HG02973 (cell line): ENCODE results near the gene ARX.

Experiments used
- ATAC-seq: cut with Tn5 transposase; IDR thresholded peaks from one replicate; pipeline ENCODE4 v1.9.1; 2021; ENCODE audit warnings: moderate library complexity; ENCODE audit not compliant: unreplicated experiment

ARX gene

DNA sequence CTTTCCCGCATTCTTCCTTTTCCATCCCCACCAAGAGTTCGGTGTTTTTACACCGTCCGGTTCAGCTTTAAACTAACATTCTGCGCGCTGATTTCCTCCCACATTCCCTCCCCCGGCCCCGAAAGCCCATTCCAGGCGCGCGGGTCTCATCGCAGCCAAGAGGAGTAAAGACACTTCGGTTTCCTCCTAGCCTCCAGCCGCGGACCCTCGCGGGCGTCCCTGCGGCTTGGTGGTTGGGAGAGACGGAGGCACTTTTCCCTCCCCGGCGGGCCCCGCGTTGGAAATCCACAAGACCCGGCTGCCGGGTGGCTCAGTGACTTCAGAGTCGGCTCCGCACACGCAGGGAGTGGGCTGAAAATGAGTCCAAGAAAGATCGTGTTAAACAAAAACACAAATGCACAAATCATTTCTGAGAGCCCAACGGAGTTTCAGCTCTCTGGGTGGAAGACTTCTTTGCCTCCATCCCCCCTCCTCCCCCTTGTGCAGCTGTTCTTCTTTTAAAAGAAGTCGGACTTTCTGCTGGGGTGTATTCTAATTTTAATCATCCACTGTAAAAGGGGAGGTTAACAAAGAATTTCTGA is 2.0 kb upstream of the ARX start:
- ATAC-seq, result no peak

GRCh38 chrX:25016938-25017598 is 1.3 kb upstream of the ARX start:
- no peak for ATAC-seq

- ATAC-seq, result no peak
These were observed 551 bp upstream of the ARX start for GRCh38 chrX:25016361-25016671.

DNA sequence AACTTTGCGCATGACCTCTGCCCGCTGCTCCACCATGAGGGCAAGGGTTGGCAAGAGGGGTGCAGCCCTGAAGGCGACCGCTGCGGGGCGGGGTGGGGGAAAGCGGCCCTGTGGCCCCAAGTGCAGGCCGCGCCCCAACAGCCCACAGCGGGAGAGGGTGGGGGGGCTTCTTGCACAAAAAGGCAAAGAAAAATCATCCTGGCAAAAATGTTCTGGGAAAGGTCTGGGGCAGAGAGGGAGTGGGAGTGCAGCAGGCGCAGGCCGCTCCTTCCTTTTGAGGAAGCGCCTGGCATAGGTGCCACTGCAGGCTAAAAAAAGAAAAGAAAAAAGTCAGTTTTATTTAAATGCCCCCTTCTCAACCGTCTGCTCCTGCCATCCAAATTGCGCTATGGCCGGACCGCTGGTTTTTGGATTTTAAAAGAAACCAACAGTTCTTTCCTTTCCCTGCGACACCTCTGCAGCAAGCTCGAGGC is 1.4 kb downstream of the ARX start:
- no peak for ATAC-seq

DNA sequence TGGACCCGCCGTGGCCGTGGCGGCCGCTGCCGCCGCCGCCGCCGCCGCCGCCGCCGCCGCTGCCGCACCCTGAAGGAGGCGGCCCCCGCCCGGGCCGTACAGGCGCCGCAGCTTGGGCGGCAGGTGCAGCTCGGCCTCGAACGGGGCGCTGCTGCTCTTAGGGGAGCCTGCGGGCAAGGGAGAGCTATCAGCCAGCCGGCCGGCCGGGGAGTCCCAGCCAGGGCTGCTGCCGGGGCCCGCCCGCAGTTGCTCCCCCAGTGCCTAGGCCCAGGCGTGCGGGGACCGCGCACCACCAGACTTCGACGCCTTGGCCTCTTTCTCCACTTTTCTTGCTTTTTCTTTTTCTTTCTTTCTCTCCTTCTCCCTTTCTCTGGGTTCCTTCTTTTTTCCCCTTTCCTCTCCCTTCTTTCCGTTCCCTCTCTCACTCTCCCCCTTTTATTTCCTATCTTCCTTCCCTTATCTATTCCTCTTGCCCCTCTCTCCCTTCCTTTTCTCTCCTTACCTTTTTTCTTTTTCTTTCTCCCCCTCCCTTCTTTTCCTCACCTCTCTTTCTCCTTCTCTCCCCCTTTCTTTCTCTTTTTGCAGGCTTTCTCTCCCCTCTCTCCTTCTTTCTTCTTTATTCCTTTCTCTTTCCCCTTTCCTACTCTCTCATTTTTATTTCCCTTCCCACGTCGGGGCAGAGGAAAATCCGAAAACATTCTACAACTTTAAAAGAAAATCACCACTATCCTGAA is 2.0 kb downstream of the ARX start:
- ATAC-seq, result no peak

DNA sequence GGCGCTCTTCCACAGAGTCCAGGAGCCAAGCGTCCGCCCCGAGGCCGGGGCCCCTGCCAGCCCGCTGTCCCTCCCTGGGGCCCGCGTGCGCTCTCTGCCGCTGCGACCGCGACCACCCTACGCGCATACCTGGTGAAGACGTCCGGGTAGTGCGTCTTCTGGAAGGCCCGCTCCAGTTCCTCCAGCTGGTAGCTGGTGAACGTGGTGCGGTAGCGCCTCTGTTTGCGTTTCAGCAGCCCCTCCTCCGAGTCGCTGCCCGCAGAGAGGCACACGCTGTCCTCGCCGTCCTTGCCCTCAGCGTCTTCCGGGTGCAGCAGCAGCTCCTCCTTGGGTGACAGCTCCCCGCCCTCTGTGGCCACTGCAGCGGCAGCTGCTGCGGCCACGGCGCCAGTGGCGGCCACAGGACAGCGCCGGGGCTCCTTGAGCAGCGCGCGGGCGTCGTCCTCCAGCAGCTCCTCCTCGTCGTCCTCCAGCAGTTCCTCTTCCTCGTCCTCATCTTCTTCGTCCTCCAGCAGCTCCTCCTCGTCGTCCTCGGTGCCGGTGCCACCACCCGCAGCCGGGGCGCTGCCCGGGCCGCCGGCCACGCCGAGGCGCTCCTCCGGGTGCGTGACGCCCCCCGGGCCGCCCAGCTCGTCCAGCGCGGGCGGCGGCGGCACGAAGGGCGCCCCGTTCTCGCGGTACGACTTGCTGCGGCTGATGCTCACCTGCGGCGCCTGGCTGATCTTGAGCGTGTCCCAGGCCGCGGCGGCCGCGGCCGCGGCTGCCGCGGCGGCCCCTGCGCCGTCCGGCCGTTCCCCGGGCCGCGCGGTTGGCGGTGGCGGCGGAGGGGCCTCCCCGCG is 2.8 kb downstream of the ARX start:
- ATAC-seq, result no peak

GRCh38 chrX:25012433-25012735 is 3.4 kb downstream of the ARX start:
- ATAC-seq, result no peak

- ATAC-seq, result no peak
These were observed 4.0 kb downstream of the ARX start for GRCh38 chrX:25011589-25012432.

DNA sequence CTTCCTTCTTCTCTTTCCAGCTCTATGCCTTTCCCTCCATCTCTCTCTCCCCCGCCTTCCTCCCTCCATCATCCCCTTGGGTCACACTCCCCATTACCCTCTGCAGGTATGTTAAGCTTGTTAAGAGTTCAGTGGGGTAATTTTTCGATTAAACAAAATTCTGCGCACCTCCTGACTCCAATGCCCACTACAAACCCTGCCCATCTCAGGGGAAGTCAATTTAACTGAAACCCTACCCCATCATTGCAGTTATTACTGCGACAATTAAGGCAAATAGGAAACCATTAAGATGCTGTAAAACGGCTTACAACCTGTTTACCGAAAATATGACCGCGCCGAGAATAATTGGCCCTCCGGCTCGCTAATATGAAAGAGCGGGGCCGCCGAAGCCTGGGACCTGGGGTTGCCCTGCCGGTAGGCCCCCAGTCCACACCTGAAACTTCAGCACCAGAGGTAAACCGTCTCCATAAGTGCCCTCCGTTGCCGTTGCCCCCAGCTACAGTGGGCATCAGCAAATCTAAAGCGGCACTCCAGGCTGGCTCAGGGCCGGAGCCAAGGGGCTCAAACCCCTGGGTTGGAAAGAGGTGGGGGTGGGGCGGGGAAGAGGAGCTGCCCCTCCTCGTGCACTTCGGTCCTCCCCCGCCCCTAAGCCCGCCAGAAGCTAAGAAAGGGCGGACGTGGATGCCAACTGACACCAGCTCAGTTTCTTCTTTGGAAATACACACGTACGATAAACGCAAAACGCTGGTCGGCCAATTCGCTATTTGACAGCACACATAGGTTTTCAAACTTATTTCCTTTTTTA is 4.8 kb downstream of the ARX start:
- ATAC-seq, result no peak

DNA sequence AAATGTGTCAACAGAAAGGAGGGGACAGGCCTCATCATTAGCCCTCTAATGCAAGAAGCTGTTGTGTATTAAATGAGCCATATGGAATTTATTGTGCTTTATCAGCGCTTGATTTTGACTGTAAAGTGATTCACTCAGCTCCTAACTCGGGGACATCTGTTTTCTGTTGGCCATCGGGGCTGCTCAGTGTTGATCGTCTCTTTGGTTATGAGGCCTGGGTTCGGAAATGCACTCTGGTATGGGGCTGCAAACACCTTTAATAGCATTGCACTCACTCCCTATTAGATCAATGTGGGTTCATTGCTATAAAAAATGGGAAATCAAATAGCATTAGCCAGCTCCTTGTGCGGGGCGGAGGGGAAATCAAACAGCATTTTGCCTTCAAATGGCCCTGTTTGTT is 6.4 kb downstream of the ARX start:
- ATAC-seq, result no peak

DNA sequence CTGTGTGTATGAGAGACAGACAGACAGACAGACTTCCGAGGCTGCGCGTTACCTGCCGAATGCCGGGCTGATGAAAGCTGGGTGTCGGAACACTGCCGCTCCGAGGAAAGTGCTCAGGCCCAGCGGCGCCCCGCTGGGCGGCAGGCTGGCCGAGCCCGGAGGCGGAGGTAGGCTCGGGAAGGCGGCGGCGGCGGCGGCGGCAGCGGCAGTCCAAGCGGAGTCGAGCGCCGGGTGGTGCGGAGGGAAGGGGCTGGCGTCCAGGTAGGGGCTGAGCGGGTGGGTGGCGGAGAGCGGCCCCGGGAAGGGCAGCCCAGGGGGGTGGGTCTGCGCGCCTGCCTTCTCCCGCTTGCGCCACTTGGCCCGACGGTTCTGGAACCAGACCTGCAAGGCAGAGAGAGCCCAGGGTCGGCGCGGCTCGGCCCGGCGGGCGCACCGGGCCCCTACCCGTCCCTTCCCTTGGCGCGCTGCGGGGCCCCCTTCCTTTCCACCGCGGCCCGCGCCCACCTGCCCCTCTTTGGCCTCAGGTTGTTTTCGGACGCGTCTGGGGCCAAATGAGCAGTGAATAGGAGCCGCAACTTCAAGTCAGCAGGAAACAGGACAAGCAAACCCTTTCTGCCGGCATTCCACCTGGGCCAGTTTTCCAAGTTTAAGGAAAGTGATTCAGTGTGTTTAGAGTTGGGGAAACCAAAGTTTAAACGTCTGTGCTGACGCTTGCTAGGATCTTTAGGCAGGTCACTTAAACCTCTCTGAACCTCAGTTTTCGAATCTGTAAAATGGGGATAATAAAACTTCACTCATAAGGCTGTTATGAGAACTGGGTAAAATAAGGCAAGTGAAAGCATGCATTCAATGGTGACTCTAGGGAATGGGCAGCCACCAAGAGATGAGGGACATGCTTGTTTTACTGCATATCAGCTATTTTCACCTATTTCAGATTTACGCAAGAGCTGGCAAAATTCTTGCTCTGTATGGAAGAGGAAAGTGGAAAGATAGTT is 8.4 kb downstream of the ARX start:
- ATAC-seq, result no peak

DNA sequence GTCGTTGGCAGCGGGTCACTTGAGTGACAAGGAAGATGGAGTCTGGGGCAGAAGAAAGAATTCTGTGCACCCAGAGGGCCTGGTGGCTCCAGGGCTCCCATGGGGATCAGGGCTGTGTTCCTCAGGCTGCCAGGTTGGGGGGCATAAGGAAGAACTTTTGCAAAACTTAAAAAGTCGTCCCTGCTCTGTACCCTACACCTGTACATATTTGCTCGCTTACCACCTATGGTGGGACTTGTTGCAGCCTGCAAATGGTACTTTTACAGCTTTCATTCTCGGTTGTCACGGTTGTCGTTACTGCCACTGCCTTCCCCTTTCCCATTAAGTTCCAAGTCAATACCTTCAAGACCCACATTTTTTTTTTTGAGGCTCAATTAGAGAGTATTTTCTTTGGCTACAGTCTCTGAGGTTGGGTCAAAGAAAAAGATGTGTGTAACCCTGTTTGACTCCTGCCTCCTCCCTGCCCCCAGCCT is 9.1 kb downstream of the ARX start:
- ATAC-seq, result no peak

DNA sequence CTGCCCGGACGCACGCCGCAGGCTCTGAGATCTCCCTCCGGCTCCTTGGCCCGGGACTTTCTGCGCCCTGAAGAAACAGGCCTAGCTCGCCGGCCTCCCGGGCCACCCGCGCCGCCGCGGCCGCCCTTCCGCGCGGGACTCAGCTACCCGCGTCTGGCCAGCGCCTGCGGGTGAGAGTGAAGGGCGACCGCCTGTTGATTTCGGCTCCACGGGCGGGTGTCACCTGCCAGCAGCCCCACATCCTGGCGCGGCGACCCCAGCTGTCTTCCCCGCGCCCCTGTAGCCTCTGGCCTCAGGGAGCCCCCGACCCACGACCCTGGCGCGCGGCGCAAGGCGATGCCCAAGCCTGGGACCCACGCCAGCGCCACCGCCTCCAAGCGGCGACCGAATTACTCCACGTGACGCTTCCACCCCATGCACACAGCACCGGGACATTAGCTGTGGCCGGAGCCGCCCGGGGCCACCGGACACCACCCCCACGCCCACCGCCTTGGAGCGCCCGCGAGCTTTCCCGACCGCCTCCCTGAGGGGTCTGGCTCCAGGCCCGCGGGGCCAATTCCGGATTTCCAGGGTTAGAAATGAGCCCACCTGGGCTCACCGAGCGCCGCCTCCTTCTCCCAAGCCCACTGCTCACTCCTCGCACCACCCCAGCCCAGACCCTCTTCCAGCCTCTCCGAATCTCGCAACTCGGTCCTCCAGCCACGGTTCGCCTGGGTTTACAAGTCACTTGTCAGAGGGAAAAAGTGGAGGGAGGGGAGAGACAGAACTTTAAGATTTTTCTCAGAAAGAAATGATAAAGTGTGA is 10.2 kb downstream of the ARX start:
- ATAC-seq, result no peak

DNA sequence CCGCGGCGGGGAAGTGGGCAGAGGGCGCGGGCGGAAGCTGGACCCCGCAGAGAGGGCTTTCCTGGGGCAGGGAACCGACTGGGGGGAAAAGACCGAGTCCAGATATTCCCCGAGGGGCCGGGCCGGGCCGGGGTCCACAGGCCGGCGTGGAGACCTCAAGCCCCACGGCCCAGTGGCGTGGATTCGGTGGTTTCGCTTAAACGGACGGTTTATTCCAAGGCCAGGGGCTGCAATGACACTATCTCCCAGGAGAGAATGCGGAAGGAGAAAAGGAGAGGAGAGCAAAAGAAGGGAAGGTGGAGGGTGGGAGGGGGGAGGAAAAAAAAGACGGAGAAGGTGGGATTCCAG is 10.8 kb downstream of the ARX start:
- no peak for ATAC-seq

DNA sequence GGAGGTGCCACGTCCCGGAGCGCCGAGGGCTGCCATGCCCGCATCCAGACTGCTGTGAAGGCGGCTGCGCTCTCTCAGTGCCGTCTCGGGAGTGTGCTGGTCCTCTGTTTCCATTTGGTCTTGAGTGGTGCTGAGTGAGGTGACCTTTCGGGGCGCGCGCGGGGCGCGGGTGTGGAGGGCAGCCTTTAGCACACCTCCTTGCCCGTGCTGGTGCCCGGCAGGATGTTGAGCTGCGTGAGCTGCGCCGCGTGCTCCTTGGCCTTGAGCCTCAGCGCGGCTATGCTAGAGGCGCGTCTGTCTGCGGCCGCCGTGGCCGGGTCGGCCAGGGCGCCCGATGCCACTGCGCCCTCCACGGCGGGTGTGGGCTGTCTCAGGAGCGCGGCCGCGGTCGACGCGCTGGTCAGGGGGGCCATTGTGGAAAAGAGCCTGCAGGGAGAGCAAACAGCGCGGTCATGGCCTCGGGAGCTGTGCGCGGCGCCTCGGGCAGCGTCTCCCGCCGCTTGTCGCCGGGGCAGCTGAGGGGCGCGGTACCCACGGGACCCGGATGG is 11.2 kb downstream of the ARX start:
- no peak for ATAC-seq

GRCh38 chrX:25004040-25004439 is 11.7 kb downstream of the ARX start:
- no peak for ATAC-seq

- ATAC-seq, result no peak
These were observed 12.5 kb downstream of the ARX start for GRCh38 chrX:25003066-25003849.
